Activated CD8-positive, alpha-beta memory T cell treated with anti-CD3 and anti-CD28 coated beads, Interleukin-2, amount 50 U/mL, for 24 hours (primary cell): ENCODE data around the gene SERINC5.

ENCODE experiments used
- DNase-seq: peaks from one replicate; pipeline ENCODE4 v3.0.0-alpha.2; 2020; ENCODE audit errors: extremely low read depth

The SERINC5 gene

DNA sequence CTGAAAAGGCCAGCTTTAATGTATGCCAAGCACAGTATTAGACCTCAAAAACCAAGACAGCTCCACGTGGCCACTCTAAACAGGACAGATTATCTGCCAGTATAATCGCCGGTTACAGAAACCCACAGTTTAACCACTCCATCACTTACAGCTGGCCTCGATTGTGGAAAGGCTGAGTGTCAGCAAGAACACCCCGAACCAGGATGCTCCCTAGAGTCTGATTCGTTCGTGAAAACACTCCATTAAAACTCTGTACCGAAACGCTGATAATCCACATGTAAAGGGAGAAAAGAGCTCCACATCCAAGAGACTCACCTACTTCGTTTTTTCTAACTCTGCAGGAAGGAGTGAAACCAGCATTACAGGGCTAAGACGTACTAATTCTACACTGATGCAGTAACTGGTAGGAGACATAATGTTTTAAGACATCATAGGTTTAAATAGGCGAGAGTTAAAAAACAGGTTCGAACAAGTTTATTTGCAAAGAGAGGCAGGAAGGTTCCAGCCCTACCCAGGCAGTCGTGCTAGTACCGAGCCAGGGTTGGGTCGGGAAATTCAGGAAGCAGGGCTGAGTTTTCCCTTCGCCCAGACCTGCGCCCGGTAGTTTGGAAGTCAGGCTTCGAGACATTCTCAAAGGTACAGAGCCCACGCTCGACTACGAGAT, 949 bp downstream of the SERINC5 start:
- no peak for DNase-seq

DNA sequence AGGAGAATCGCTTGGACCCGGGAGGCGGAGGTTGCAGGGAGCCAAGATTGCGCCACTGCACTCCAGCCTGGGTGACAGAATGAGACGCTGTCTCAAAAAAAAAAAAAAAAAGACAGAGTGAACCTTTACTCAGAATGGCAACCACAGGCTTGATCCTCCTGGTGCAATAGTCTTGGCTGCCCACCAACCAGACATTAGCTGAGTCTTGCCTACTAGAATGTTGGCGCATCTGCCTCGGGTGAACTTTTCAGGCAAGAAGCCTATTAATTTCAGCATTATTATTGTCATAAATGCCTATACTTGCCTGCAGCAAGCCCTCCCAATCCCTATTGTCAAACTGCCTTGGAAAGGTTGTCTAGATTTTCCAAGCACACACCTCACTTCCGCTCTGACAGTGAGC, 4.2 kb downstream of the SERINC5 start:
- no peak for DNase-seq

DNA sequence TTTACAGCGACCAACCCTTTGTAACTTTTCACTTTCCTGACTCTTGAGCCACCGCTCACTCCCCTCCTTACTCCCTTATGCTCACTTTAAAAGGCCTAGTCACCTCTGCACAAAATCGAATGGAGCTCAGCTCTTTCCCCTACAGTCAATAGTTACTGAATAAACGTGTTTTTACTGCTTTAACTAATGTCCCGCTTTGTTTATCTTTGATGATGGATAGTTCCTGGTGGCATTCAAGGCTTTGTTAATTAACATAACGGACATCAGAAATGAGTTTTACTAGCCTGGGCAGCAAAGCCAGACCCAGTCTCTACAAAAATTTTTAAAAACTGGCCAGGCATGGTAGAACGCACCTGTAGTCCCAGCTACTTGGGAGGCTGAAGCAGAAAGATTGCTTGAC, 5.0 kb downstream of the SERINC5 start:
- no peak for DNase-seq

DNA sequence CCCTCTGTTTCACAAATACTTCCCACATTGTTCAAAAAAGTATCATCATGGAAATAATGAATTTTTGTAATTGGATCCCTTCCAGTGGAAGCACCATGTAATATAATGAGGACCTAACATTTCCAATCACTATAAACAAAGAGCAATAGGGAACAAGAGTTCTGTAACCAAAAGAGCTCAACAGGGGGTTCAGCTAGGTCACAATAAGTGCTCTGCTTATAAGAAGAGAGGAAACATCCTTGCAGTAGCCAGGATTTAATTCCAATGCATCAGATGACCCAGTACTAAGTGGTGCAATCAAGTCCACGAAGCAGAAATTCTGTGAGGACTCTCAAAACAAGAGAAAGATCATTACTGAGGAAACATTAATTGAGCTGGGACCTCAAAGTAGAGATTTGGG, 5.9 kb downstream of the SERINC5 start:
- no peak for DNase-seq

DNA sequence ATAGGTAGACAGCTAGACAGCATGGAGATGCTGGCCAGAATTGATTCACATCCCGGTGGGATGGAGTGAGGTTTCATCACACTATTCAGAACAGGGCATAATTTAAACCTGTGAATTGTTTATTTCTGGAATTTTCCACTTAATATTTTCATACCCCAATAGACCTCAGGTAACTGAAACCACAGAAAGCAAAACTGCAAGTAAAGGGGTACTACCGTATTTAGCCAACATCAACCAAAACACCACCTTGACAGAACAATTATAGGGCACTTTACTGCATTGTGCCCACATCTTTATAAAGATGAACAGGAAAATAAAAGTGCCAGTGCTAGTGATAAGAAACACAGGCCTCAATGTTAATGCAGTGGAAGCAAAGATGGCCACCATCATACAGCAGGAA, 7.5 kb downstream of the SERINC5 start:
- no peak for DNase-seq

DNA sequence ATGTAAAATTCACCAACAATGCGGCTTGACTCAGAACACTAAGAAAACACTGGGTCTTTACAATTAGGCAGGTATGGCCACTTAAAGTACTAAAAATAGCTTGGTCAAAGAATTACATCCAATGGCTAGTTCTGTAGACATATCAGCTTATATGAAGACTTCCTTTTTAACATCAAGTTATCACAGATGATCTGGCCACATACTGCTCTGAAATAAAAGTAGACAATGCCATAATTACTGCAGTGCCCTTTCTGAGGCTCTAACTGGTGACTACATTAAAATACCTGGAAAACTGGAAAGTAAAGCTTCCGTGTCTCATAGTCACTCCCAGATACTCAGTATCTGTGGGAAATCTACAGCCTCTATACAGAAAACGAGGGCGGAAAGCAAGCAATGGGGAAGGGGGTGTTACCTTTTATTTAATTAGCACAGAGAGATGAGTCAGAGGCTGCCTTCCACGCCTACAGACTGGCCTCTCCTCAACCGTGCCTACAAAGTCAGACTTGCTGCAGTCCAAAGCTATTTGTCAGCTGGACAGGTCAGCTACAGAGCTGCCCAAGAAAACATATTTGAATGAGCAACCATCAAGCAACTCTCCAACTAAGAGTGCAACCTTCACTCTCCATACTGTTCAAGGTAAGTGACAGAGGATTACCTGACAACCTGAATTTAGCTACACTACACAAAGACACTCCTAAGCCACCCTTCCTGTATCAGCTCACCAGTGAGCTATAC, 8.7 kb downstream of the SERINC5 start:
- DNase-seq: no peak

DNA sequence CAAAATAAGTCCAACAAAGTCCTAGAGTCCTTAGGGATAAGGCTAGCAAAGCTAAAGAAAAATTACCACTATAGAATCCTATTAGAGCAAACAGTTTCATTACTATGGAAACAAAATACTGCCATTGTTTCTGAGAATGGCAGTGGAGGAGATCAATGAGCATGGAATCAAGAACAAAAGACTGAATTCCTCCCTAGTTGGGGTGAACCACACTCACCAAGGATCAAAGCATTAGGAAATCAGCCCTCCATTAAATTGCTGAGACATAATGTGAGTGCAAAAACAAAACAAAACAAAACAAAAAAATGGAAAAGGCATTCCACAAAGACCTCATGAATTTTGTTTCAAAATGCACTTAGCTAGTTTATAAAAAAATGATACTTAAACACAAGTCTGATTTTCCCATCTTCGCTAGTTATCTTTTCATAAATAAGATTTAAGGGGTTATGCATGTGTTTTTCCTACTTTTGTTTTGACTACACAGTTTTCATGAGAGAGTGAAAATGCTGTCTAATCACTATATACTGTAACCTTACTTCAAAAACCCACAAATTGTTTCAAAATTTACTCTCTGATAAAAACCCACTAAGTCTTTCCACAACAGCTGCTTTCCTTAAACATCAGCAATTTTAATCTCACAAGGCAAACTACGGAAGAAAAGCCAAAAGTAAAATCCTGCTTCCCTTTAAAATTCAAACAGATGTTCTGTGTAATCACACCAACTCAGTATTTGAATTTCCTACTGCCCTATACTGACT, 9.7 kb downstream of the SERINC5 start:
- DNase-seq: no peak

DNA sequence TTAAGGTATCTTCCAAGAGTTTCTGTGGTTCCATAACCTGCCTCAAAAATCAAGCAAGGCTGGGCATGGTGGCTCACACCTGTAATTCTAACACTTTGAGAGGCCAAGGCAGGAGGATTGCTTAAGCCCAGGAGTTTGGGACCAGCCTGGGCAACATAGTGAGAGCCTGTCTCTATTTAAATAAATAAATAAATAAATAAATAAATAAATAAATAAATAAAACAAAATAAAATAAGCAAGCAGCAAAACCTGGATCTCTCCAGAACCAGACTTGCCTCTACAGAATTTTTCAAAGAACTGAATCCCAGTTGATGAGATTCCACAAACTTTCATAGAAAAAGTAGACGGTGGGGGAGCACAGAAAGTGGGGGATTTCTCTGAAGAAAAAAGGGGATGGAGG, 12.3 kb downstream of the SERINC5 start:
- DNase-seq: no peak

DNA sequence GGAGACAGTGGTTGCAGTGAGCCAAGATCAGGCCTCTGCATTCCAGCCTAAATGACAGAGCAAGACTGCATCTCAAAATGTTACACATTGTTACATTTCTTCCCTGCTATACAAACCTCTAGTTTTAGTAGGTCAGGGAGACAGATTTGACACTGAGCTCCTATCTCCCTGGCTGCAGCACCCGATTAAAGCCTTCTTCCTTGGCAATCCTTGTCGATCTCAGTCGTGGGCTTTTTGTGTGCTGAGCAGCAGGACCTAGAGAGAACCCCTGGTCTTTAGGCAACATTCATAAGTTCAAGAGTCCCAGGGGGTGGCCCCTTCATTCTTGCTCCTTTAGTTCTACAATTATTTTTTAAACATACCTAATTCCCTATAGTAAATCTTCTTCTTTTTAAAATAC, 13.0 kb downstream of the SERINC5 start:
- no peak for DNase-seq

DNA sequence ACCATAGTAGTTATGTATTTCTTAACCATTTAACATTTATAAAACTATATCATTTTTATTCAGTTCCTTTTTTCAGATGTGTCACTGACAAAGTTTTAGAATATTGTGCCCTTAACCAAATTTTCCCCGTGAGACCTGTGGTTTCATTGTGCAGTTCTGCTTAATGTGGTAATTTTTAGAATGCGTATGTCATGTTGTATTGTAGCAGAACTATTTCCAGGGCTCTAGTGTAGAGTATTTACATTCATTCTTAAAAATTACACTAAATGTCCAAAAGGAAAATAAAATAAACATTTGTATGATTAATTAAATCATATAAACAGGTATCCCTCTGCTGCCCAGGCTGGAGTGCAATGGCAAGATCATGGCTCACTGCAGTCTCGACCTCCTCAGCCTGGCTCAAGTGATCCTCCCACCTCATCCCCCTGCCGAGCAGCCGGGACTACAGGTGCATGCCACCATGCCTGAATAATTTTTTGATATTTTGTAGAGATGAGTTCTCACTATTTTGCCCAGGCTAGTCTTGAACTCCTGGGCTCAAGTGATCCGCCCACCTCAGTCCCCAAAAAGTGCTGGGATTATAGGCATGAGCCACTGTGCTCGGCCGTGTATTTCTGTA, 15.4 kb downstream of the SERINC5 start:
- no peak for DNase-seq

DNA sequence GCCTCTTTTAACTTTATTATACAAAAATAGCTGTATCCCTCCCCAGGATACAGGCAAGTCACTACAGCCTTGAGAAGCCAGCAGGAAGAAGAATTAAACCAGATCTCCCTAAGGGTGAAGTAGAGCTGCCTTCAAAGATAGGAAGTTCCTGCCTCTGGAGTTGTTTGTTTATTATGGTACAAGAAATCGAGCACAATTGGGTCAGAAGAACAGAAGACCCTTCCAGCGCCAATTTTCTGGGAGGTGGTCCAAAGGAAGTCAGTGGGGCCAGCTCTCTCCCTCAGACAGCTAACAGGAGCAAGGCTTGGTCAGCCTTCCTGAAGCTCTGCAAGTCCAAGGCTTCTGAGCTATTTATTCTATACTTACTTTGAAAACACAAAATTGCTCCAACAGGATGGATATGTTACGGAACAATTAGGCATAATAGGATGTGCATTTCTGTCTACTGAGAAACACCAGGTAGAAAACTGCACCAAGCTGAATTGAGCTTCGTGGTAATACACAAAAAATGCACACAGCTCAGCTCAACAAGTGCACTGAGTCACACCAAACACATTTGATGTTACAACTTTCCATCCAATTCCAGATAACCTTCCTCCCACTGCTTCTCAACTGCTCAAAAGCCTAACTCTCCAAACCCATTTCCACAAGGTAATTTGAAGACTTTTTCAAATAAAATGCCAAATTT, 16.0 kb downstream of the SERINC5 start:
- DNase-seq: no peak

DNA sequence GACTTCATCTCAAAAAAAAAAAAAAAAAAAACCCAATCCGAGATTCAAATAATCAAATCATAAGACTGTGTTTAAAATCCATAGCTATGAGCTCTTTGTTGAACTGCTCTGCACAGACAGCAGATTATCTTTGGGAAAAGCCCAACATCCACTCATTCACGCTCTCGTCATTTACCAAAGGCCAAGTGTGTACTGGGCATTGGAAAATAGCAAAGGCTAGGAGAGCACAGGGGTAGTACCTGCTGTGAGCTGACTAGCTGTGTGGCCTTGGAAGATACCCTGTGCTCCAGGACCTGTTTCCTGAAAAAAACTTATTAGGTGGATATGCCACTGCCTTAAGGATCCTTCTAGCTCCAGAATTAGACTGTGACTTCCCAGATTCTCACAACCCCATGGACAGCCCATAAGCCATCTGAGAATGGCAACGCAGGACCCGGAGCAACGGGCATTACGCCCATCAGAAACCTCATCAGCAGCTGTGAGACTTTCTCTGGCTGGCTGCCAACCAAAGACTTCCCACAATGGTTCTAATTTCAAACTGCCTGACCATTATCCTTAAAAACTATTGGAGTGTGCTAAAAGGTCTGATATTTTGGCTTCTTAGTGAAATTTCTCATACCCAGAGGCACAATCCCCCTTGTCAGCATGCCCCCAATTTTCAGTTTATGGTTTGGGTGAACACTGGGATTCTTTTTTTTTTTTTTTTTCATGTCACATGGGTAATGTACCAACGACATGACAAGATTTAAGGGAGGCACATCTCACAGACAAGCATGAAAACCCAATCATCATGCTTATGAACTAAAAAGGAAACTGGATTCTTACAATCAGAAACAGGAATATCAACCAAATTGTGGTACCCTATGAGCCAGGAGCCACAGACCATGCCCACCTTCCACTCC, 16.8 kb downstream of the SERINC5 start:
- no peak for DNase-seq

DNA sequence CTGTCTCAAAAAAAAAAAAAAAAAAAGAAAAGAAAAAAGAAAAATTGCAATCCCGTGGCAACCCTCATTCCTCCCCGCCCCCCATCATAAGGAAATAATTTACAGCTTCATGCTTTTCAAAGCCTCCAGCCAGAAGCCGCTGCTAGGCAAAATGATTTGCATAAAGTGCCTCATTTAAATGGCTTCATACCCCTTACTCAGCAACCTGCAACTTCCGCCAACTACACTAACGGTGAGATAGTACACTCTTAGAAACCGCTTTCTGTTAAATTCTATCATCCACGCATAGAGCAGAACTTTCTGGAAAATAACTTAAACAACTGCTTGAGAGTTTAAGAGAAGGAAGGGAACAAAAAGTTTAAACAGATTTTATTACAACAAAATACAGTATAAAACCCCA, 17.8 kb downstream of the SERINC5 start:
- no peak for DNase-seq

DNA sequence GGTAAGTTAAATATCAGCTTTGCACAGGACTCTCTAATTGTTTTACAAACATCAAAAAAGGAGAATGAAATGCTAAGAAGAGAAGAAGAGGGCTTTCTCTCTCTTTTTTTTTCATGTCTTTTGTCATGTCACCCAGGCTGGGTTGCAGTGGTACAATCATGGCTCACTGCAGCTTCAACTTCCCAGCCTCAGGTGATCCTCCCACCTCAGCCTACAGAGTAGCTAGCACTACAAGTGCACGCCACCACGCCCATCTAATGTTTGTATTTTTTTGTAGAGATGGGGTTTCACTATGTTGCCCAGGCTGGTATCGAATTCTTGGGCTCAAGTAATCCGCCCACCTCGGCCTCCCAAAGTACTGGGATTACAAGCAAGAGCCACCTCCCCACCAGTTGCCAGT, 18.6 kb downstream of the SERINC5 start:
- DNase-seq: no peak

DNA sequence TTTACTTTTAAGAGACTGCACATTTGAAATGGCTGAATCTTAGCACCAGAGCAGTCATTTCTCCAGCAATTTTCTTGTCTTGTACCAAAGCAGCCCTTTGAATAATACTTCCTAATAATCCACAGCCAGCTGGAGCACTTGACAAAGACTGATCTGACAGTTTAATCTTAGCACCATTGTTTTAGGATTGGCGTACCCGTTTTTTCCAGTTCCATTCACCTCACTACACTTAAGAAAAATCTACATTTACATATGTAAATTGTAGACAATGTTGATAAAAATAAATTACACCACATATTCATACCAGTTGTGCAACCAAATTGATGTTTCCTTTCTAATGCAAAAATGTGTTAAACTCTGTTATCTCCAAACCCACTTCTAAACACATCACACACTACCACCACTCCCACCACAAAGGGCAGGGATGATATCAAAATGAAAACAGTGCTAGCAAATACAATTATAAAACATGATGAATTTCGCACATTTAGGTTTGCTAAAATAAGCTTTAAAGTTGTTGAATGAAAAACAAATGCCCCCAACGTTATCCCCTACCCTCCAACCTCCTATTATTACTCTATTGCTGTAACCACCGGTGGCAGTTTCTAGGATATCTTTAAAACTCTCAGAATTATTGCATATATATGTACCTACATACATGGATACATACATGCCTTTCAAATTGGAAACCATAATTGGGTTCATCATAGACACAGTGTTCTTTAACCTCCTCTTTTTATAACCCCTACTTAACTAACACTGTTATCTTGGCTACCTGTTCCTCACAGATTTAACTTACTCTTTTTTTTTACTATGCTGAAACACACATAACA, 21.5 kb downstream of the SERINC5 start:
- no peak for DNase-seq

DNA sequence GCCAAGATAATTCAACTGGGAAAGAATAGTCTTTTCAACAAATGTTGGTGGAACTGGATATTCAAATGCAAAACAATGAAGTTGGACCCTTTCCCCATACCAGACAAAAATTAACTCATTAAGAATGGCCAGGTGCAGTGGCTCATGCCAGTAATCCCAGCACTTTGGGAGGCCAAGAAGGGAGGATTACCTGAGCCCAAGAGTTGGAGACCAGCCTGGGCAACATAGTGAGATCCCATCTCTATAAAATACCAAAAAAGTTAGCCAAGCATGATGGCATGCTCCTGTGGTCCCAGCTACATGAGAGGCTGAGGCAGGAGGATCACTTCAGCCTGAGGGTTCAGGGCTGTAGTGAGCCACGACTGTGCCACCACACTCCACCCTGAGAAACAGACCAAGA, 24.2 kb downstream of the SERINC5 start:
- no peak for DNase-seq

DNA sequence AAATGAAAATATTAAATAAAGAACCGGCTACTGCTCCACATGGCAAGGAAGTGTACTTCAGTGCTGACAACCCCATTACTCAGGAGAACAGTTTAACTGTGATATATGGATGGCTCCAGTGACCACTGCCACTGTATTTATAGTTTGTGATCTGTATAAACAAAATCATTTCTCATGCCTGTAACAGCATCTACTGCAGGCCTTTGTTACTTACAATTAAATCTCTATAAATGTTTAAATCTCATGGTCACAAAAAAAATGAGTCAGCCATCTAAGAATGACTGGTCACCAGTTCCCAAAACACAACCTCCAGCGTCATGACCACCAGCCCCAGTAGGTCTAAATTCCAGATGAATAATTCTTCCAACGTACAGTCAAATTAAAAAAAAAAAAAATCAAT, 24.6 kb downstream of the SERINC5 start:
- DNase-seq: no peak

DNA sequence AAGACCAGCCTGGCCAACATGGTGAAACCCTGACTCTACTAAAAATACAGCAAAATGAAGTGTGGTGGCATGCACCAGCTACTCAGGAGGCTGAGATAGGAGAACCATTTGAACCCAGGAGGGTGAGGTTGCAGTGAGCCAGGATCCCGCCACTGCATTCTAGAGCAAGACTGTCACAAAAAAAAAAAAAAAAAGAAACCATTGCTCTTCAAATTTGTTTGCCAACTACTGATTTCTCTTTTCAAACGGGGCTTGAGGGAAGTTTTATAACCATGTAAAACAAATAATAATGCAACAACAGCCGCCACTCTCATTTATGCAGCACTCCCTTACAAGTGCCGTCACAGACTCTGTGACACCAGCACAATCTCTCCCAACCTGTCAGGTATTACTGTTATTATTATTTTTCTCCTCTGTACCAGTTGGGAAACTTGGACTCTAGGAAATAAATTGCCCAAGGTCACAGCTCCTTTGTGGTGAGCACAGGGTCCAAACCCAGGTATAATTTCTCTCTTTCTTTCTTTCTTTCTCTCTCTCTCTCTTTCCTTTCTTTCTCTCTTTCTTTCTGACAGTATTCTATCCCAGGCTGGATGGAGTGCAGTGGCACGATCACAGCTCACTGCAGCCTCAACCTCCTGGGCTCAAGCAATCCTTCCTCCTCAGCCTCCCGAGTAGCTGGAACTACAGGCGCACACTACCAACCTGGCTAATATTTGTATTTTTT, 25.4 kb downstream of the SERINC5 start:
- no peak for DNase-seq

DNA sequence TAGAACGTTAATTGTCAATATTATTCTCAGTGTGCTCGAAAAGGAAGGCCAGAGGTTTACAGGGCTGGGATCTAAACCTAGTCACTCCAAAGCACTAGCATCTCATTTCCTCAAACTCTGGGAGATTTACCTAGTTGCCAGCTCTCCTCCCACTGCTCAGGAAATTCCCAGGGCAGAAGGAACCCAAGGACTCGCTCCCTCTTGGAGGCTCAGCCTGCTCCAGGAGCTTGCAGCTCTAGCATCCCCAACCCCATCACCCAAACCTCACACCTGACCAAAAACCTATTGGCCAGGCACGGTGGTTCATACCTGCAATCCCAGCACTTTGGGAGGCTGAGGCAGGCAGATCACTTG, 26.0 kb downstream of the SERINC5 start:
- no peak for DNase-seq
